ENCODE results near the gene SLAIN2. TPM values are rescaled to one million over a fixed set of nuclear protein-coding genes. Genes with fewer than 3 reads are reported as not detected.

Gene SLAIN2
- polyA plus RNA-seq, 3 donors: 13.9 to 24.1 (median 17.6) TPM

- Mint-ChIP-seq H3K9me3 (no peaks in the 10 kb centered on the region), H3K36me3 (peaks cover 0 to 2% of the 10 kb centered on the region in 2 donors), H3K27me3 (ENCODE audit: low read depth in 3 of 3) (peaks cover 0 to 2% (median 0%) of the 10 kb centered on the region in 3 donors), H3K4me1 (peaks cover 15% of the 10 kb centered on the region), H3K4me3 (no peak overlapping the region), H3K27ac (no peak overlapping the region)
- no peak overlapping the region for H3K4me3 ChIP-seq (replicated peaks in 1 of 3; ENCODE audit: low read depth in 2 of 3, low read length in 3 of 3)
- no peaks in the 10 kb centered on the region for H3K9me3 ChIP-seq (replicated peaks in 1 of 2; ENCODE audit: control insufficient read depth in 1 of 2, insufficient read depth in 1 of 2, low read length in 2 of 2)
- H3K9ac ChIP-seq (ENCODE audit: insufficient read depth, low read length, poor library complexity, severe bottlenecking): no peak overlapping the region
- H2AFZ ChIP-seq (ENCODE audit: insufficient read depth, low read depth, low read length, poor library complexity, severe bottlenecking): no peak overlapping the region
- peaks cover 7 to 10% of the 10 kb centered on the region in 2 donors for H3K4me1 ChIP-seq (ENCODE audit: control insufficient read depth in 1 of 2, insufficient read depth in 2 of 2, low read length in 2 of 2)
- no peak for DNase-seq
- TF ChIP-seq CTCF (IDR thresholded peaks at IDR 0.05): no peak
- no peak overlapping the region for H3K27ac ChIP-seq (ENCODE audit: low read depth in 1 of 2, low read length in 2 of 2)
- no peak overlapping the region for H3K4me2 ChIP-seq (replicated peaks; ENCODE audit: extremely low read depth, low read length, poor library complexity, severe bottlenecking)
- no peaks in the 10 kb centered on the region for H4K20me1 ChIP-seq (ENCODE audit: insufficient read depth, low read length)
- H3K36me3 ChIP-seq (replicated peaks in 1 of 2; ENCODE audit: control insufficient read depth in 1 of 2, insufficient read depth in 2 of 2, low read length in 2 of 2): no peaks in the 10 kb centered on the region
- H3K27me3 ChIP-seq (ENCODE audit: control insufficient read depth in 2 of 2, insufficient read depth in 2 of 2, low read length in 2 of 2): no peaks in the 10 kb centered on the region
- WGBS (ENCODE audit: insufficient coverage): no CpG with 5 or more reads among the region's 1 CpG
- intact Hi-C loops (cut with micrococcal nuclease): no loop called here
- no peaks in the 10 kb centered on the region for H3K79me2 ChIP-seq (ENCODE audit: insufficient read depth, low read length)
Measured at GRCh38 chr4:48329193-48329592, 12.1 kb upstream of the SLAIN2 start.

DNA sequence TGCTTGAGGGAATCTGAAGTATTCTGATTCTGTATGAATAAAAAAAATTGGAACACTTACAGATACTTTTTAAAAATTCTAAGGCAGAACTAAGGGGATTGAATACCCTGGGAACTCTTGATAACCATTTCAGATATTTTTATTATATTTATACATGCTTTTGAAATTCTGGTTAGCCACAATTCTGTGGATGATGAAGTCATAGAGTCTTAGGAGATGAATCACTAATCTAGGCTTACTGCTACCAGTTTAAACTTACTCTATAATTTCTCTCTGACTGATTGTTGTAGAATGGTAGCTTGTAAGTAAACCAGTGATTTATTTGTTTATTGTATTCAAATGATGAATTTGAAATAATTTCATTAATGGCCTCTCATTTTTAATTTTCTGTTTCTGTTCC is 11.4 kb upstream of the SLAIN2 start:
- Histone ChIP-seq H3K27me3 (ENCODE audit: control insufficient read depth in 2 of 2, insufficient read depth in 2 of 2, low read length in 2 of 2) (no peaks in the 10 kb centered on the region), H3K36me3 (replicated peaks in 1 of 2; ENCODE audit: control insufficient read depth in 1 of 2, insufficient read depth in 2 of 2, low read length in 2 of 2) (no peaks in the 10 kb centered on the region), H3K79me2 (ENCODE audit: insufficient read depth, low read length) (no peaks in the 10 kb centered on the region), H4K20me1 (ENCODE audit: insufficient read depth, low read length) (no peaks in the 10 kb centered on the region), H3K4me2 (replicated peaks; ENCODE audit: extremely low read depth, low read length, poor library complexity, severe bottlenecking) (no peak overlapping the region), H3K27ac (ENCODE audit: low read depth in 1 of 2, low read length in 2 of 2) (no peak overlapping the region), H3K4me1 (ENCODE audit: control insufficient read depth in 1 of 2, insufficient read depth in 2 of 2, low read length in 2 of 2) (peaks cover 7 to 10% of the 10 kb centered on the region in 2 donors), H3K9ac (ENCODE audit: insufficient read depth, low read length, poor library complexity, severe bottlenecking) (no peak overlapping the region), H3K9me3 (replicated peaks in 1 of 2; ENCODE audit: control insufficient read depth in 1 of 2, insufficient read depth in 1 of 2, low read length in 2 of 2) (no peaks in the 10 kb centered on the region), H2AFZ (ENCODE audit: insufficient read depth, low read depth, low read length, poor library complexity, severe bottlenecking) (no peak overlapping the region), H3K4me3 (replicated peaks in 1 of 3; ENCODE audit: low read depth in 2 of 3, low read length in 3 of 3) (no peak overlapping the region)
- intact Hi-C loops (cut with micrococcal nuclease): no loop called here
- H3K4me1 Mint-ChIP-seq: peaks cover 15% of the 10 kb centered on the region
- TF ChIP-seq CTCF (IDR thresholded peaks at IDR 0.05): no peak
- DNase-seq: no peak
- H3K4me3 Mint-ChIP-seq: no peak overlapping the region
- H3K27ac Mint-ChIP-seq: no peak overlapping the region
- no peaks in the 10 kb centered on the region for H3K9me3 Mint-ChIP-seq
- peaks cover 0 to 2% of the 10 kb centered on the region in 2 donors for H3K36me3 Mint-ChIP-seq
- peaks cover 0 to 2% (median 0%) of the 10 kb centered on the region in 3 donors for H3K27me3 Mint-ChIP-seq (ENCODE audit: low read depth in 3 of 3)
